HG02763 (cell line): ENCODE measurements around the gene SLC35F1.
A peak's percentile ranks its signal among the peaks of the same experiment; 100 is the strongest.
"Not testable (repeated sequence)": the region's sequence is repeated elsewhere in the genome, so short reads cannot be mapped to it uniquely, and the experiment has no call there.

Source experiments
- ATAC-seq: cut with Tn5 transposase; IDR thresholded peaks from one replicate; pipeline ENCODE4 v1.9.1; 2021; ENCODE audit warnings: mild to moderate bottlenecking, moderate library complexity; ENCODE audit not compliant: unreplicated experiment

Gene SLC35F1

DNA sequence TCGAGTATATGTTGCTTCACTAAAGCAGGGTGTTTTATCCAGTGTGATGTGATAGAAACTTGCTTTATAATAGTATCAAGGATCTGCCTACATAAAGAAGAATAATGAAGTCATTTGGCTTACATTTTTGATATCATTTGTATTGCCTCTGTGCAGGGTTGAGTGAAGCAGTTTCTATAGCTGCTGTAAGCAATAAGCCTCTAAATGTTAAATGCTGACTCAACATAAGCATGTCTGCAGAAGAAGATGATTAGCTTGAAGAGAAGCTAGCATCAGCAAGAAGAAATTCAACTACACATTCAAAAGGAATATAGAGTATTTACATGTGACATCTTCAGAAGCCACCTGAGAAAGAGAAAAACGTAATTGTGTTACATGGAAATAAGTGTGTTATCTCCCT lies 17.6 kb downstream of the SLC35F1 start:
- ATAC-seq: no peak

DNA sequence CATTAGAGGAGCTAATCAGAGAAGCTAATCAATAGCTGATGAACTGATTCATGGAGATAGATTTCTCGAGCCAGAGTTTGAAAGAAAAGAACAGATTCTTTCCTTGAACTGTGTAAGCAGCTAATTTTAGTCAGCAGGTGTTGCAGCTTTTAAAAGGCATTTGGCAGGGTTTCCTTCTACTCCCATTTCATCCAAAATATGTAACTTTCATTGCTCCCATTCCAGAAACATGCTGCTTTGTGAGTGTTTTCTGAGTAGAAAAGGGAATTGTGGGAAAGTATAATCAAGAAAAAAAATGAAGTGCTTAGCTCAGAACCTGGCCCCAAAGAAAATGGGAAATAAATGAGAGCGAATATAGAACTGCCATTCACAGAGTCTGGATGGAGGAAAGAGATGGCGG lies 20.8 kb downstream of the SLC35F1 start:
- no peak for ATAC-seq

DNA sequence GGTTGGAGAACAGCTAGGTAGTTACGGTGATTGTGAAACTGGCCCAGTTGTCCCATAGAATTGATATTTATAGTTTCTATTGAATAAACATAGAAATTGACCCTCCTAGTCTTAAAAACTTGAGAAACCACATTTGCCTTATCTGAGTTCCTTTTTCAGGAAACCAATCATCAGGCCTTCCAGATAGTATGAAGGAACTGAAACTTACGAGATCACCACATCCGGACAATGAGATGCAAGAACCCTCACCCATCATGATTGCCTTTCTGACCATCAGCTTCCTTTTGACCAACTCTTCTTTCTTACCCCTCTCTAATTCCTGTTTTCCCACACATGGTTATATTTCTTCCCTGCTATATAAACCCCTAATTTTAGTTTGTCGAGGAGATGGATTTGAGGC lies 21.8 kb downstream of the SLC35F1 start:
- ATAC-seq: no peak

DNA sequence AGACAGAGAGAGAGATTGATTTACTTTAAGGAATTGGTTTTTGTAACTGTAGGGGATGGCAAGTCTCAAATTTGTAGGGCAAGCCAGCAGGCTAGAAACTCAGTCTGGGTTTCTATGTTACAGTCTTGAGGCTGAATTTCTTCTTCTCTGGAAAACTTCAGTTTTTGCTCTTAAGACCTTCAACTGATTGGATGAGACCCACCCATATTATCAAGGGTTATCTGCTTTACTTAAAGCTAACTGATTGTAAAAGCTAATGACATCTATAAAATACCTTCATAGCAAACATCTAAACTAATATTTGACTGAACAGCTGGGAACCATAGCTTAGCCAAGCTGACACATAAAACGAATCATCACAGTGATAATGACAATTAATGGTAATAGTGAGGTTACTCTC lies 22.4 kb downstream of the SLC35F1 start:
- ATAC-seq: no peak

DNA sequence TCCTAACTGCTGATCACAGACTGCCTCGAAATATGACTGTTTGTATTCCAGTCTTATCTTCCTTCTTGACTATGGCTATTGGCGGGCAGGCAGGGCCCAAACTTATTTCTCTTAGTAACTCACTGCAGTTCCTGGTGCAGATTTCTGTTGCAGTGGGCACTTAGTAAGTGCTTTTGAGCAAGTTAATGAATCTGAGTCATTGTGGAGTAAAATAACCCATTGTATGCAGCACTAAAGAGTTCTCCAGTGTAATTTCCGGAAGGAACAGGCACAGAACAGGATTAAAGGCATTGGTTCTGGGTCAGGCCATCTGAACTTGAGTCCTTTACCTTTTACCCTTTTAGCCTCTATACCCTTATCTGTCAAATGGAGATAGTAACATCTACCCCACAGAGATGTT lies 23.6 kb downstream of the SLC35F1 start:
- ATAC-seq: no peak

DNA sequence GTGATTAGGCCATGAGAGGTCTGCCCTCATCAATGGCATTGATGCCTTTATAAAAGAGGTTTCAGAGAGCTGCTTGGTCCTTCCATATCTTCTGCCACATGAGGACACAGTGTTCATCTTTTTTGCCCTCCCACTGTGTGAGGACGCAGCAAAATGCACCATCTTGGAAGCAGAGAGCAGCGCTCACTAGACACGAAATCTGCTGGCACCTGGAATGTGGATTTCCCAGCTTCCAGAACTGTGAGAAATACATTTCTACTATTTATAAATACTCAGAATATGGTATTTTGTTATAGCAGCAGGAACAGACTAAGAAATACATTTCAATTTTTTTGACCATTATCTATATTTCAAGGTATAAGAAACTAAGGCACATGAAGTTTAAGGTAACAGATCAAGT lies 24.9 kb downstream of the SLC35F1 start:
- no peak for ATAC-seq

DNA sequence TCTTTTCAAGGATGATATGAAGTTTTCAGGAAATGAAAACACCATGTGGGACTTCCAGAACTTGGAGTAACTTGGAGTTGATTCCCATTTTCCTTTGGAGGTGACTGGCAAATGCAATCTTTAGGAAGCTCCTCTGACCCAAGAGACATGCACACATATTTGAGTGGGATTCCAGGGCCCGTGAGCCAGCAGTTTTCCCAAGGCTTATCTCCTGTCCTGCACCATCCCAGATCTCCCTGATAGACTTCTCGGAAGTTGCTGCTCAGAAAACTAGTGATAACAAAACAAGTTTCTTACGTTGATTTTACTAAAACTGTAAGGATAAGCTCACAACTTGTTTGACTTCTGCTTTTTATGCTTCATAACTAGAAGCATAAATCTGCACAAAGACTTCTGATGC lies 25.6 kb downstream of the SLC35F1 start:
- no peak for ATAC-seq

DNA sequence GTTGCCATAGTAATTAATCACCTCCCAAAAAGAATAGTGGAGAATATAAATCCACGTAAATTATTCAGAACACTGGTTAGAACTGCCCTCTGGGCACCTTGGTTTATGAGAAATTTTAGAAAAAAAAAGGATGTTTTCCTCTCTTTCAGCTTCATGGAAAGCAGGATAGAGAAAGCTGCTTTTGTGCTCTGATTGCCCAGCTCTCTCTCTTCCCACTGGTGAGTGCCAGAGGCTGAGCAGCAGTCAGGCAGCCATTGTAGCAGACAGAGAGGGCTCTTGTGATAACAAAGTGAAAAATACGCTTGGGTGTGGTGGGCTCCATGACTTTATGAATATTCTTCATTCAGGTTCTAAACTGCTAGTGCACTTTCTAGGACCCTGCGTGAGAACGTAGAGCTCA lies 26.4 kb downstream of the SLC35F1 start:
- no peak for ATAC-seq

DNA sequence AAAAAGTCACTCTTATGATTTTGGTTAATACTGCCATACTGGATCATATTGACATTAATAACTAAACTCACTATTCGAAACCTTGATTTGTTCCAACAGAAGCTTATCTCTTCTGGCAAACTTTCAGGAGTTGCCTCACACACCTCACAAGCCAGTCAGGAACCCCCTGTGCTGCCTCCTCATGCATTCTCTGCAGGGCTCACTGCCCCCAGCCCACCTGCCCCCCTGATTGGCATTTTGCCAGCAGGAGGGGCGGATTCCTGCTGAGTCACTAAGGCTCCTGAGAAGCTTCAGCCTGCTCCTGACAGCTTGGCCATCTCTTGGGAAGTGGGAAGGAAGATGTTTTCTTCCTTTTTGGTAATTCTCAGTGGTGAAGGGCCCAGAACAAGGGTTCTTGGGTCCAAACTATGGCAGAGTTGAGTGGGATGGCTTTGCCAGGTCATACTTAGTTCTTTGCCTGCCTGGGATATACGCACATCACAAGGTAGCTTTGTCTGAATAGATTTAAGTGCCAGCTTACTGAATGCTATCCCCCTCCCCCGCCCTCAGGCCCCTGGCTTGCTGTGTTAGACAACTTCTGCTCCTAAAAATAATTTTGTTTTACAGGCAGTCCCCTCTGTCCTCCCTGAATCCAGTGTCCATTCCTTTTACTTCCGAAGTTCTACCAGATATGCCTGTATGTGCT lies 31.4 kb downstream of the SLC35F1 start:
- ATAC-seq: no peak

DNA sequence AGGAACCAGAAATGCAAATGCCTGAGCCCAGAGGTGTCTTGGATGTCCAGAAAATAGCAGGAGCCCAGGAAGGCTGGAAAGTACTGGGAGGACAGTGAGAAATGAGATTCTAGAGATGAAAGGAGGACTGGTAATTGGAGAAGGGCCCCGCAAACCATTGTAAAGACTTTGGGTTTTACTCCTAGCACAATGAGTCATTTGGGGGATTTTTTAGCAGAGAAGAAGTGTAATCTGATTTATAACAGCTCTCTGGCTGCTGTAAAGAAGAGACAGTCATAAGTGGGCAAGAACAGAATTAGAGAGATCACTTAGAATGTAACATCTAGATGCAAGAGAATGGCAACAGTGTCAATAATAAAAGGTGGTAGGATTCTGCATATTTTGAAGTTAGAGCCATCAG lies 40.2 kb downstream of the SLC35F1 start:
- no peak for ATAC-seq

DNA sequence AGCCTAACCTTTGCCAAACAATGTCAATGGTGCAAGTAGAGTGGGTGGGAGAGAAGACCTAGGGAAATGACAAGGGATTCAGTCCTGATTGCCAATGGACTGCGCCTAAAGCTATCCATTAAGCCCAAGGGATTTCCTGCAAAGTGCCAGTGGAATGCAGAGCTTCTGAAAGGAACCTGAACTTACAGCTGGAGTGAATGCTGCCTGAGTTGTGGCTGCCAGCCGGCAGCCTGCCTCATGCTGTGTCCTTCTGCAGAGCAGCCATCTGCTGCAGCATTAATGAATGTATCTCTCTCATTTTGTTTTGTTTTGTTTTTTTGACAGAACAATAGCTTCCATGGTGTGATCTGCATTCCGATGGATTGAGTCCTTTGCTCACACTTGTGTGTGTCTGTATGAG lies 44.7 kb downstream of the SLC35F1 start:
- no peak for ATAC-seq

DNA sequence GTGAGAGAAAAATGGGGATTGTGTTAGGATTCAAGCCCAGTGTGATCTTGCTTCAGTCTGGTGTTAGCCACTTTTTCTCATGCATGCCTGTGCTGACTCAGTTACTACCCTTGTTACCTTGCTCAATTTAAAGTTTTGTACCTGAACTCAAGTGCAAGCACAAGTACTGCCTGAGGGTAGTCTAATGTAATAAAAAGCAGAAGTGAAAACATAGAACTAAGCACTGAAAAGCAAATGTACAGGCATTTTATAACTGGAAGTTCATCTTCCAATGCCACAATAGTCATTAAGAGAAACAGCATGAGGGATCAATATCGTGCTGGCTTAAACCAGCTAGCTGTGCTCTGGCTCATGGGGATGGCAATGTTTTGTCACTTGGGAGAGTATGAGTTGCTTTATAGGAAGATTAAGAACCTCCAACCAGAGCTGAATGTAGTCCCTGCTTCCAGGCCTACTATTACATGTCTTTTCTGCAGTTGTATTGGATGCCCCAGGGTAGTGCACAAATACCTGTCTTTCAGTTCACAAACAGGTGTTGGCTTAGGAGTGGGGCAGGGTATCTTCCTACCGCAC lies 48.7 kb downstream of the SLC35F1 start:
- peak; percentile 65 for ATAC-seq

DNA sequence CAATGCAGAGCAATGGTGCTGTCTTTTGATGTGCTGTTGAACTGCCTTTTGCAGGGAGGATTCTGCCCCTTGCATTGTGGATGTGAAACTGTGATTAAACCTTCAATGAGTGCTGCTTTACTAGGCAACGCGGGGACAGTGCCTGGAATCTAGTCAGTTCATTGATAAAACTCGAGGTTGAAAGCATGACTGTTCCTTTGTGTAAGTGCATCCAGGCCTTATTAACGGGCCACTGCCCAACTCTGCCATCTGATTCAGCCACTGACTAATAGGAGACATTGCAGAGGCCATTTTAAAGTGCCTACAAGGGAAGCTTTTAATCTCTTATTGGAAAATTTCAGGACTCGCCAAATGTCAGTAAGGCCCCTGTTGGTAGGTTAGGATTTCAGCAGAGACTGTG lies 49.3 kb downstream of the SLC35F1 start:
- ATAC-seq: no peak

DNA sequence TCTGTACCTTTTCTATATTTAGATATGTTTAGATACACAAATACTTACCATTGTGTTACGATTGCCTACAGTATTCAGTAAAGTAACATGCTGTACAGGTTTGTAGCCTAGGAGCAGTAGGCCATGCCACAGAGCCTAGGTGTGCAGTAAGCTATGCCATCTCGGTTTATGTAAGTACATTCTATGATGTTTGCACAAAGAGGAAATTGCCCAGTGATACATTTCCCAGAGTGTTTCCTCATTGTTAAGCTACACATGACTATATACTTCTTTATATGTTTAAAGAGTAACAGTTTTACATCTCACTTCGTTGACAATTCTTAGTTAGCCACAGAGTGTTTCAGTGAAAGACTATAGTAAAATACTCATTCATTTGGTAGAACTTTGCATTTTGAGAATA lies 51.5 kb downstream of the SLC35F1 start:
- ATAC-seq: no peak

DNA sequence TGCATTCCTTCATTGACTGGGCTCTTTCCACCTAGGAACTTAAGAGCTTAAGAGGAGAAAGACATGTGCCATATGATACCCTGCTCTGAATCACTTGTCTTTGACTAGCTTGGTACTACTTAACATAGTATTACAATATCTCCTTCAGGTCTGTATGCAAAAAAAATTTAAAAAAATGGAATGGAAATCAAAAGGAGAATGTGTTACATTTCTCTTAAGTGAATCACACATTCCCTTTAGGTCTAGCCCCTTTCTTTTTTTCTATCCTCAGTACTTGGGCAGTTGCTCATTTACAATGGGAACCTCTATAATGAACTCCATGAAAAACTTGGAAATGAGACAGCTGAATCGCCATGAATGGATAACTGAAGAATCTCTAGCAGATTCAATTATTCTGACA lies 53.8 kb downstream of the SLC35F1 start:
- no peak for ATAC-seq

DNA sequence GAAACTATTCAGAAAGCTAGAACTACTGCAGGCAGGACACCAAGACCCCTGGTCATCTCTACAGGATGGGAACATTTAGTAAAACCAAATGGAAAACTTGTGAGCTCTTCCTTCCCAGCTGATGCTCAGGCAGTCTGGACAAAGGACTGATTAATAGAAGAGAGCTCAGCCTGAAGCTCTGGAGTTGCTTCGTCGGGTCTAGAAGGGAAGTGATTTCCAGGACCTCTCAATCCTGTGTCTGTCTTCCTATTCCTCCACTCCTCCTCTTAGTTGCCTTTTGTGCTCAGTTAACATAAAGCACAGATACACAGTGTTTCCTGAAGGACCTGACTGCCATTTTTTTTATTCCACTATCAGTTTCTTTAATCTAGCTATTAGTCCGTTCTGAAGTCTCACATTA lies 54.2 kb downstream of the SLC35F1 start:
- no peak for ATAC-seq

DNA sequence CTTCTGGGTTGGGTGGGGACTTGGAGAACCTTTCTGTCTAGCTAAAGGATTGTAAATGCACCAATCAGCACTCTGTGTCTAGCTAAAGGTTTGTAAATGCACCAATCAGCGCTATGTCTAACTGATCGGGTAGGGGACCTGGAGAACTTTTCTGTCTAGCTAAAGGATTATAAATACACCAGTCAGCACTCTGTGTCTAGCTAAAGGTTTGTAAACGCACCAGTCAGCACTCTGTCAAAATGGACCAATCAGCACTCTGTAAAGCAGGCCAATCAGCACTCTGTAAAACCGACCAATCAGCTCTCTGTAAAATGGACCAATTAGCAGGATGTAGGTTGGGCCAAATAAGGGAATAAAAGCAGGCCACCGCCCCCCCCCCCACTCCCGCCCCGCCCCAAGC lies 58.7 kb downstream of the SLC35F1 start:
- ATAC-seq: not testable (repeated sequence)

DNA sequence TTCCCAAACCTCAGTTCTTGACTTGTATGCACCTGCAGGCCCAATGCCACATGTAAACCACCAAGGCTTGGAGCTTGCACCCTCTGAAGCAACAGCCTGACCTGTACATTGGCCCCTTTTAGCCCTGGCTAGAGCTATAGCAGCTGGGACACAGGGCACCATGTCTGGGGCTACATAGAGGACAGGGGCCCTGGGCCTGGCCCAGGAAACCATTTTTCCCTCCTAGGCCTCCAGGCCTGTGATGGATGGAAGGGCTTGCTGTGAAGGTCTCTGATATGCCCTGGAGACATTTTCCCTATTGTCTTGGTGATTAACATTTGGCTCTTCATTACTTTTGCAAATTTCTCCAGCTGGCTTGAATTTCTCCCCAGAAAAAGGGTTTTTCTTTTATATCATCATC lies 64.6 kb downstream of the SLC35F1 start:
- ATAC-seq: no peak

DNA sequence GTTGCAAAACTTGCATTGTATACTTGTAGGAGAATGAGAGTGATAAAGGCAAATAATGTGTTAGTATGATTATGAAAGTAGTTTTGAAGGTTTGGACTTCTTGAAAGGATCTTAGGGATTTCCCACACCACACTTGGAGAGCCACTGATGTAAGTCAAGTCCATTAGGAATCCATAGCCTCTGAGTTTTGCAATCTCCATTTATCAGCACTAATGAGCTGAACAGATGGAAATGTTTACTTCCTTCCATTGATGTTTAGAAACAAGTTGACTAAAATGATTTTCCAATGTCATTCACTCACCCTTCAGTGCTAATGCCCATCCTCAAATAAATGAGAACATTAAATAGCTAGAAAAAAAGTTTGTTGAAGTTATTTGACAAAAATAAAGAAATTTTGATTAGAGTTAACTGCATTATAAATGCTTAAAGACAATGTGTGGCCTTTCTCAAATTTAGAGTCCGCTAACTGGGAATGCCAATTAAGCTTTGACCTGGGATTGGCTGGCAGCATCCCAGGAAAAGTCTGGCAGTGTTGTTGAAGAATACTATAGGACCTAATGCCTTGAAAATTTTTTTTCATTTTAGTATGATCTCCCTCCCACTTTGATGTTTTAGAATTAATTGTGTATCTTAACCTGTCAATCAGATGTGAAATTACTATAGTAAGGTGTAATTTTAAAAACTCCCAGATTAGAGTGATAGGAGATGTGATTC lies 68.0 kb downstream of the SLC35F1 start:
- no peak for ATAC-seq

DNA sequence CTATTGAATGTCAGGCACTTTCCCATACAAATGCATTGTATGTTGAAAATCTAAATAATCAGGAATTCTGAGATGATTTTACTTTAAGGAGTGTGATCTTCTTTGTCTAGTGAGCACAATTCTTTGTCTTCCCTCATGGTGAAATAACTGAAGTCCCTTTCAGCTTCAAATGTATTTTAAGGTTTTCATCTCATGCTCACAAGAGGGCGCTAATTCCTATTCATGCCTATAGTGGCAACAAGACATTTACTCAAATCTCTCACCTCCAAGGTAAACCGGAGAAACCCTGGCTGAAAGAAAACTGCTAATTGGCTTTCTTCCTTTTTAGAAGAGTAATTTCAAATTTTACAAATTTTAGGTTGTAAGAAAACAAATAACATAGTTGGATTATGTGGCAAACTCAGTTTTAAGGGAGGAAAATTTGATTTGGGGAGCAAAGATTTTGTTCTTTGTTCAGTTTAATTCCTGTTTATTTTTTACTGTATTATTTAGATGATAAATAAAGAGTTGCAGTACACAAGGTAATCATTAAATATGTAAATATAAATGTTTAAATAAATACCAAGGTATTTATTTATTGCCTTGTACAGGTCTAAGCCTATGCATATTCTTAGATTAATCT lies 69.1 kb downstream of the SLC35F1 start:
- no peak for ATAC-seq

DNA sequence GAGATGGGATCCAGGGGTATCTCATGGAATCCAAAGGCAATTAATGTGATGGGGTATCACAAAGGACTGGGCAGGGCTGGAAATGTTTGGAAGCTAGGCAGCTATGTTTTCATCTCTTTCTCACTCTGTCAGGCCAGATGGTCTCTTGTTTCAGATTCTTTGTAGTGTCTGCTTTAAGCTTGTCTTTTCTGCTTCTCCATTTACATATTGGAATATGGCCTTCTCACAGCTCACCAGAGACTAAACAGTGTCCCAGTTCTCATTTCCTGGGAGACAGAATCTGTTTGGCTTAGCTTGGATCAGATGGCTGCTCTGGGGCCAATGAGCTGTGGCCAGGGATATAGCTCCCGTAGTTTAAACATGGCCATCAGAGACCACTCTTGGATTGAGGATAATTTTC lies 78.9 kb downstream of the SLC35F1 start:
- no peak for ATAC-seq

DNA sequence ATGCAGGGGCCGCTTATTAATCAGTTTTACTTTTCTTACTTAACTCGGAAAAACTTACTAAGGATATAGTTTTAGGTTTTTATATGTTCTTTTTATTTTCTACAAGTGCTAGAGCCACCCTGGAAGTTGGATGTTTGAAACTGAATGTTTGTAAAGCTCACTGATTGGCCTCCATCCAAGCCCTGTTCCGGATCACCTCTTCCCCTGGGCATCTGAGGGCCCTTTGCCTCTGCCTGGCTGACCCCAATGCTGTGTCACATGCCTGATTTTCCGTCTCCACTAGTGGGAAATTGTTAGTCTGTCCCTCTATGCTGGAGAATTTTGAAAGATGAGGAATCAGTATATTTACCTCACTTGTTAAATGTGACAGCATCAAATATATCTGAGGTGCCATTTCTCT lies 79.3 kb downstream of the SLC35F1 start:
- ATAC-seq: no peak
